SK-N-SH treated with all-trans-retinoic acid at 6 μM for 48 hours (cell line): Measurements from ENCODE around the gene OR5K4.

Experiments
- ARNTL ChIP-seq: fragments of 450-650 bp; formaldehyde crosslinking; IDR thresholded peaks from 2 replicates; pipeline ENCODE4 v1.5.0; 2020; ENCODE audit warnings: low read depth, mild to moderate bottlenecking, moderate library complexity, borderline replicate concordance
- RARB ChIP-seq: fragments of 250-450 bp; sonication (Bioruptor Pico); IDR thresholded peaks from 2 replicates; pipeline ENCODE4 v1.8.0; 2021; ENCODE audit warnings: mild to moderate bottlenecking, moderate library complexity
- TCF4 ChIP-seq: fragments of 250-450 bp; sonication (Bioruptor Pico); IDR thresholded peaks from 2 replicates; pipeline ENCODE4 v1.8.0; 2021; ENCODE audit warnings: mild to moderate bottlenecking, moderate library complexity, borderline replicate concordance
- ZFP3 ChIP-seq: fragments of 250-450 bp; sonication (Bioruptor Pico); IDR thresholded peaks from 2 replicates; pipeline ENCODE4 v1.5.0; 2020; ENCODE audit warnings: mild to moderate bottlenecking, moderate library complexity

DNA sequence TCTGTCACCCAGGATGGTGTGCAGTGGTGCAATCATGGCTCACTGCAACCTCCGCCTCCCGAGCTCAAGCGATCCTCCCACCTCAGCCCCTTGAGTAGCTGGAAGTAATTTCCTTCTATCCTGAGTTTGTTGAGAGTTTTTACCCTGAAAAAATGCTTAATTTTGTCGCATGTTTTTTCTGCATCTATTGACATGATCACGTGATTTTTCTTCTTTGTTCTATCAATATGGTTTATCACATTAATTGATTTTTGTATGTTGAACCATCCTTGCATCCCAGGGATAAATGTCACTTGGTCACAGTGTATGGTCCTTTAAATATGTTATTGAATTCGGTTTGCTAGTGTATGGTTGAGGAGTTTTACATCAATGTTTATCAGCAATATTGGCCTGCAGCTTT lies 11.9 kb upstream of the OR5K4 start:
- TF ChIP-seq TCF4, result no peak
- TF ChIP-seq ARNTL (CRISPR knock-in tag), result no peak
- TF ChIP-seq ZFP3 (CRISPR knock-in tag), result no peak
- no peak for TF ChIP-seq RARB (CRISPR knock-in tag)
